ENCODE results near the gene MARK3.

DNA sequence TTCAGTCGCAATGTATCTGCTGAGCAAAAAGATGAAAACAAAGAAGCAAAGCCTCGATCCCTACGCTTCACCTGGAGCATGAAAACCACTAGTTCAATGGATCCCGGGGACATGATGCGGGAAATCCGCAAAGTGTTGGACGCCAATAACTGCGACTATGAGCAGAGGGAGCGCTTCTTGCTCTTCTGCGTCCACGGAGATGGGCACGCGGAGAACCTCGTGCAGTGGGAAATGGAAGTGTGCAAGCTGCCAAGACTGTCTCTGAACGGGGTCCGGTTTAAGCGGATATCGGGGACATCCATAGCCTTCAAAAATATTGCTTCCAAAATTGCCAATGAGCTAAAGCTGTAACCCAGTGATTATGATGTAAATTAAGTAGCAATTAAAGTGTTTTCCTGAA is 117.7 kb downstream of the MARK3 start:
- TF ChIP-seq, protein P1, sequence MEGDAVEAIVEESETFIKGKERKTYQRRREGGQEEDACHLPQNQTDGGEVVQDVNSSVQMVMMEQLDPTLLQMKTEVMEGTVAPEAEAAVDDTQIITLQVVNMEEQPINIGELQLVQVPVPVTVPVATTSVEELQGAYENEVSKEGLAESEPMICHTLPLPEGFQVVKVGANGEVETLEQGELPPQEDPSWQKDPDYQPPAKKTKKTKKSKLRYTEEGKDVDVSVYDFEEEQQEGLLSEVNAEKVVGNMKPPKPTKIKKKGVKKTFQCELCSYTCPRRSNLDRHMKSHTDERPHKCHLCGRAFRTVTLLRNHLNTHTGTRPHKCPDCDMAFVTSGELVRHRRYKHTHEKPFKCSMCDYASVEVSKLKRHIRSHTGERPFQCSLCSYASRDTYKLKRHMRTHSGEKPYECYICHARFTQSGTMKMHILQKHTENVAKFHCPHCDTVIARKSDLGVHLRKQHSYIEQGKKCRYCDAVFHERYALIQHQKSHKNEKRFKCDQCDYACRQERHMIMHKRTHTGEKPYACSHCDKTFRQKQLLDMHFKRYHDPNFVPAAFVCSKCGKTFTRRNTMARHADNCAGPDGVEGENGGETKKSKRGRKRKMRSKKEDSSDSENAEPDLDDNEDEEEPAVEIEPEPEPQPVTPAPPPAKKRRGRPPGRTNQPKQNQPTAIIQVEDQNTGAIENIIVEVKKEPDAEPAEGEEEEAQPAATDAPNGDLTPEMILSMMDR (IDR thresholded peaks at IDR 0.05), result no peak
- TF ChIP-seq POLR2A (IDR thresholded peaks at IDR 0.05), result no peak
- TF ChIP-seq EP300 (IDR thresholded peaks at IDR 0.05), result no peak
